ENCODE measurements around the gene SLC25A25.
"Not testable (repeated sequence)": the region's sequence is repeated elsewhere in the genome, so short reads cannot be mapped to it uniquely, and the experiment has no call there.

SLC25A25 gene

GRCh38 chr9:128067645-128068385 is at the start of gene SLC25A25:
Gene SLC25A25 (plus strand): TSS chr9:128068232. CDS start chr9:128068320, 88 bp downstream.
- Histone ChIP-seq H3K9ac (ENCODE audit: low read depth, low read length) (peak within 1 kb of the TSS; percentile 95), H3K4me3 (ENCODE audit: low read length) (peak within 1 kb of the TSS; percentile 88), H3K27me3 (ENCODE audit: insufficient read depth, low read length) (no peaks in the 10 kb centered on the region), H3K4me1 (ENCODE audit: insufficient read depth, low read length) (peaks cover 13% of the 10 kb centered on the region), H3K36me3 (ENCODE audit: insufficient read depth, low read depth, low read length) (no peaks in the 10 kb centered on the region), H3K9me3 (ENCODE audit: insufficient read depth, low read depth, low read length) (no peaks in the 10 kb centered on the region), H3K27ac (ENCODE audit: low read length) (peak within 1 kb of the TSS; percentile 89)

- no peak overlapping the region for H3K9ac ChIP-seq (ENCODE audit: low read depth, low read length)
- H3K9me3 ChIP-seq (ENCODE audit: insufficient read depth, low read depth, low read length) = no peaks in the 10 kb centered on the region
- H3K27ac ChIP-seq (ENCODE audit: low read length) = no peak overlapping the region
Observed at GRCh38 chr9:128020692-128021091, 47.3 kb upstream of the SLC25A25 start.

DNA sequence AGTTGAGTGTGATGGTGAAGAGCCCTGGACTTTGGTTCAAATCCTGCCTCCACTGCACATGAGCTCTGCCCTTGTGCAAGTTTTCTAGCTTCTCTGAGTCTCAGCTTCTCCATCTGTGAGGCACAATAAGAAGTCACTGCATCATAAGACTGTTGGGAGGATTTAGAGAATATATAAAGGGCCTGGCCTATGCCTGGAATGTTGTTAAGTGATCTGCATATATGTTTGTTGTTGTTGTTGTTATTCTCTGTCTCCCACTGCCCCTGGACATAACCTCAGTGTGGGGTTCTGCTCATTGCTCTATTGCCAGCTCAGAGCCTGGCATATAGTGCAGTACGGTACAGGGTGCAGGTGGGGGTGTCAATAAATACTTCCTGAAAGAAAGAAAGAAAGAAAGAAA is 46.9 kb upstream of the SLC25A25 start:
- no peaks in the 10 kb centered on the region for H3K27me3 ChIP-seq (ENCODE audit: insufficient read depth, low read length)
- no peak overlapping the region for H3K9ac ChIP-seq (ENCODE audit: low read depth, low read length)
- H3K27ac ChIP-seq (ENCODE audit: low read length) = no peak overlapping the region
- H3K4me3 ChIP-seq (ENCODE audit: low read length) = no peak overlapping the region
- no peaks in the 10 kb centered on the region for H3K36me3 ChIP-seq (ENCODE audit: insufficient read depth, low read depth, low read length)
- no peaks in the 10 kb centered on the region for H3K9me3 ChIP-seq (ENCODE audit: insufficient read depth, low read depth, low read length)
- no peaks in the 10 kb centered on the region for H3K4me1 ChIP-seq (ENCODE audit: insufficient read depth, low read length)

More at GRCh38 chr9:128020692-128021091, 47.3 kb upstream of the SLC25A25 start:
- H3K27me3 ChIP-seq (ENCODE audit: insufficient read depth, low read length) = no peaks in the 10 kb centered on the region
- no peak overlapping the region for H3K4me3 ChIP-seq (ENCODE audit: low read length)
- no peaks in the 10 kb centered on the region for H3K4me1 ChIP-seq (ENCODE audit: insufficient read depth, low read length)
- H3K36me3 ChIP-seq (ENCODE audit: insufficient read depth, low read depth, low read length) = no peaks in the 10 kb centered on the region

DNA sequence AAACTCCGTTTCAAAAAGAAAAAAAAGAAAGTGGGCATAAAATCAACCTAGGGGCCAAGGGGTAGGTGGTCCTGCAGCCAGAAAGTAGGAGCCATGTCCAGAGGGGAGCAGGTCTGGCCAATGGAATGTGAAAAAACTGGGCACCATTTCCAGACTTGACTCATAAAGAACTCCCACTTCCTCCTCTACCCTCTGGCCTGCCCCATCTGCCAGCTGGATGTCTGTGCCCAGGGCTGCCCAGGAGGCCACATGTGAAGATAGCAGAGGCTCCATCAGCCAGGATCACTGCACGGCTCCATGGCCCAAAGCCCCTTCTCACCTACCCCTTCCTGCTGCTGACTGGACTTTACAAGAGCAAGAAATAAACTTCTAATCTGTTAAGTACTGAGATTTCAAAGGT is 45.1 kb upstream of the SLC25A25 start:
- Histone ChIP-seq H3K36me3 (ENCODE audit: insufficient read depth, low read depth, low read length) (no peaks in the 10 kb centered on the region), H3K27me3 (ENCODE audit: insufficient read depth, low read length) (no peaks in the 10 kb centered on the region), H3K9ac (ENCODE audit: low read depth, low read length) (no peak overlapping the region), H3K9me3 (ENCODE audit: insufficient read depth, low read depth, low read length) (no peaks in the 10 kb centered on the region), H3K4me1 (ENCODE audit: insufficient read depth, low read length) (peaks cover 2% of the 10 kb centered on the region; the same call in 1 of the 2 replicates), H3K27ac (ENCODE audit: low read length) (no peak overlapping the region), H3K4me3 (ENCODE audit: low read length) (no peak overlapping the region)

- not testable (repeated sequence) for H3K4me3 ChIP-seq (ENCODE audit: low read length); H3K9me3 ChIP-seq (ENCODE audit: insufficient read depth, low read depth, low read length); H3K36me3 ChIP-seq (ENCODE audit: insufficient read depth, low read depth, low read length); H3K27ac ChIP-seq (ENCODE audit: low read length); H3K27me3 ChIP-seq (ENCODE audit: insufficient read depth, low read length); H3K9ac ChIP-seq (ENCODE audit: low read depth, low read length); H3K4me1 ChIP-seq (ENCODE audit: insufficient read depth, low read length)
Observed at GRCh38 chr9:128023671-128024070, 44.4 kb upstream of the SLC25A25 start.

- Histone ChIP-seq H3K9me3 (ENCODE audit: insufficient read depth, low read depth, low read length) (no peaks in the 10 kb centered on the region), H3K36me3 (ENCODE audit: insufficient read depth, low read depth, low read length) (no peaks in the 10 kb centered on the region), H3K27me3 (ENCODE audit: insufficient read depth, low read length) (no peaks in the 10 kb centered on the region), H3K9ac (ENCODE audit: low read depth, low read length) (no peak overlapping the region), H3K4me3 (ENCODE audit: low read length) (no peak overlapping the region), H3K27ac (ENCODE audit: low read length) (no peak overlapping the region), H3K4me1 (ENCODE audit: insufficient read depth, low read length) (peaks cover 2% of the 10 kb centered on the region; the same call in 1 of the 2 replicates)
Observed at GRCh38 chr9:128024761-128025308, 43.2 kb upstream of the SLC25A25 start.

DNA sequence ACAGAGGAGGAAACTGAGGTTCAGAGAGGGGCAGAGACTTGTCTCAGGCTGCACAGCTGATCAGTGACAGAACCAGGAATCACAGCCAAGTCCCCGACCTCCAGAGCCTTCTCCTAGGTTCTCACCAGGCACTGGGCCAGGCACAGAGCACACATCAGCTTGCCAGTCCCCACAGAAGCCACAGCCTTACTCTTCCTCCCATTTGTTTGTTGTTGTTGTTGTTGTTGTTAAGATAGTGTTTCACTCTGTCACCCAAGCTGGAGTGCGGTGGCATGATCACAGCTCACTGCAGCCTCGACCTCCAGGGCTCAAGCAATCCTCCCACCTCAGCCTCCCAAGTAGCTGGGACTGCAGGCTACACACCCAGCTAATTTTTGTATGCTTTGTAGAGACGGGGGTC is 42.3 kb upstream of the SLC25A25 start:
- Histone ChIP-seq H3K9ac (ENCODE audit: low read depth, low read length) (no peak overlapping the region), H3K36me3 (ENCODE audit: insufficient read depth, low read depth, low read length) (no peaks in the 10 kb centered on the region), H3K4me1 (ENCODE audit: insufficient read depth, low read length) (peaks cover 2% of the 10 kb centered on the region; the same call in 1 of the 2 replicates), H3K27ac (ENCODE audit: low read length) (no peak overlapping the region), H3K4me3 (ENCODE audit: low read length) (no peak overlapping the region), H3K27me3 (ENCODE audit: insufficient read depth, low read length) (no peaks in the 10 kb centered on the region), H3K9me3 (ENCODE audit: insufficient read depth, low read depth, low read length) (no peaks in the 10 kb centered on the region)

DNA sequence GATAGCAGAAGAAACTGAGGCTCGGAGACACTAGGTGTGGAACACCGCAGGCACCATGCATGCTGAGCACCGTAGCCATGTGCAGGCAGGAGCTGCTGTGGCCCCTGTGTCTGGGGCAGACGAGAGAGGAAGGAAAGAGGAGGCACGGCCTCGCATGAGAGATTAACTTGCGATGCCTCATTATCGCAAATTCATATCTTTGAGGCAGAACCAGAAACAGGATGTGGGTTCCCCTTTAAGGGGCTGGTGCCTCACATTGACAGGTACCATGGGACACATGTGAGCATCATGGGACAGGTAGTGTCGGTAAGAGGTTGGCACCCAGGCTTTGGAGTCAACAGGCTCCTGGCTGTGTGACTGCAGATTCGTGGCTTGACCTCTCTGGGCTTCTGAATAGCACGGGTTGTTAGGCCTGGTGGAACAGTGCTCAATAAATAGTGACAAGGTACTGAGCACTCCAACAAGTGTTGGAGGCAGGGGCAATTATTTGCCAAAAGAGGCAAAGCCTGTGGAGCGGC is 41.7 kb upstream of the SLC25A25 start:
- Histone ChIP-seq H3K4me3 (ENCODE audit: low read length) (no peak overlapping the region), H3K27me3 (ENCODE audit: insufficient read depth, low read length) (no peaks in the 10 kb centered on the region), H3K4me1 (ENCODE audit: insufficient read depth, low read length) (peaks cover 2% of the 10 kb centered on the region; the same call in 1 of the 2 replicates), H3K27ac (ENCODE audit: low read length) (no peak overlapping the region), H3K9me3 (ENCODE audit: insufficient read depth, low read depth, low read length) (no peaks in the 10 kb centered on the region), H3K9ac (ENCODE audit: low read depth, low read length) (no peak overlapping the region), H3K36me3 (ENCODE audit: insufficient read depth, low read depth, low read length) (no peaks in the 10 kb centered on the region)

DNA sequence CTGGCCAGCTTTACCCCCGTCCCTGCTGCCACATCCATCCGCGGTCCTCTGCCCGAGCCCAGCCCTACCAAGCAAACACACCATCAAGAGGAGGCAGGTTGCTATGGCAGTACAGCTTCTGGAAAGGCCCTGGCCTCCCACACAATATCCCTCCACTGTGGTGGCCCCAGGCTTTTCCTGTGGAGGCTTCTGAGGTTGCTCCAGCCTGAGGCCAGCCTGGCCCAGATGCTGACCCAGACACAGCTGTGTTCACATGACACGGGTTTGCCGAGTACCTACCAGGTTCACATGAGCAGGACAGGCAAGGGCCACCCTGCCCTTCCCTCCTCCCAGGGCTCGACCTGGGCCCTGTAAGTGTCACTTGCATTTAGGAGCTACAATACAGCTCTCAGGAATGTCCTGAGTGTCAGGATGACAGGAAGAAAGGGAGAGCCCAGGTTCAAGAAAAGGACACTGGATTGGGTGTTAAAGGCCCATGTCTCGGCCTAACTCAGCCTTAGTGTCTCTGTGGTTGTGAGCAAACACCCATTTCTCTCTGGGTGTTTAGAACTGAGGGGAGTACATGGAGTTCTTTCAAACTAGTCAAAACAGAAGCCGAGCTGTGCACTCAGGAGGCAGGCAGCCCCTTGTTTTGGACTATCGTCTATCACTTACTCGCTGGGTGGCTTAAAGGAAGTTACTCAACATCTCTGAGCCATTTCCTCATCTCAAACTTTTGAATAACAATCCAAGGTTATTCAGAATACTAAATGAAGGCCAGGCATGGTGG is 41.1 kb upstream of the SLC25A25 start:
- Histone ChIP-seq H3K27ac (ENCODE audit: low read length) (no peak overlapping the region), H3K4me3 (ENCODE audit: low read length) (no peak overlapping the region), H3K9me3 (ENCODE audit: insufficient read depth, low read depth, low read length) (no peaks in the 10 kb centered on the region), H3K36me3 (ENCODE audit: insufficient read depth, low read depth, low read length) (no peaks in the 10 kb centered on the region), H3K27me3 (ENCODE audit: insufficient read depth, low read length) (no peaks in the 10 kb centered on the region), H3K4me1 (ENCODE audit: insufficient read depth, low read length) (peaks cover 2% of the 10 kb centered on the region; the same call in 1 of the 2 replicates), H3K9ac (ENCODE audit: low read depth, low read length) (no peak overlapping the region)

DNA sequence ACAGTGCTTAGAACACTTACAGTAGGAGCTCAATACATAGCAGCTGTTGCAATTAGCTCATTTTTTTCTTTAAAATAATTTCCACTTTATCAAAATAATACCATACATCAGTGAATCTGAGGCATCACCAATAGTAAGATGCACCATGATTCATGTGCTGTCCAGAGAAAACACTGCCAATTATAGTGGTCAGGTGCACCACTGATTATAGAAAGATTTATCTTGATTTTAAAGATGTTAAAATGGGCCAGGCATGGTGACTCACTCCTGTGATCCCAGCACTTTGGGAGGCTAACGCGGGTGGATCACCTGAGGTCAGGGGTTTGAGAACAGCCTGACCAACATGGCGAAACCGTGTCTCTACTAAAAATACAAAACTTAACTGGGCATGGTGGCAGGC is 40.3 kb upstream of the SLC25A25 start:
- Histone ChIP-seq H3K4me1 (ENCODE audit: insufficient read depth, low read length) (peaks cover 2% of the 10 kb centered on the region; the same call in 1 of the 2 replicates), H3K9ac (ENCODE audit: low read depth, low read length) (no peak overlapping the region), H3K9me3 (ENCODE audit: insufficient read depth, low read depth, low read length) (no peaks in the 10 kb centered on the region), H3K4me3 (ENCODE audit: low read length) (no peak overlapping the region), H3K36me3 (ENCODE audit: insufficient read depth, low read depth, low read length) (no peaks in the 10 kb centered on the region), H3K27me3 (ENCODE audit: insufficient read depth, low read length) (no peaks in the 10 kb centered on the region), H3K27ac (ENCODE audit: low read length) (no peak overlapping the region)

- Histone ChIP-seq H3K27ac (ENCODE audit: low read length) (no peak overlapping the region), H3K4me3 (ENCODE audit: low read length) (no peak overlapping the region)
Observed at GRCh38 chr9:128033609-128034008, 34.4 kb upstream of the SLC25A25 start.

More at GRCh38 chr9:128033609-128034008, 34.4 kb upstream of the SLC25A25 start:
- Histone ChIP-seq H3K4me1 (ENCODE audit: insufficient read depth, low read length) (no peaks in the 10 kb centered on the region), H3K27me3 (ENCODE audit: insufficient read depth, low read length) (no peaks in the 10 kb centered on the region), H3K9me3 (ENCODE audit: insufficient read depth, low read depth, low read length) (no peaks in the 10 kb centered on the region), H3K36me3 (ENCODE audit: insufficient read depth, low read depth, low read length) (no peaks in the 10 kb centered on the region), H3K9ac (ENCODE audit: low read depth, low read length) (no peak overlapping the region)

All from iPS-20b (cell line).